C4-2B (cell line): Measurements from ENCODE around the gene CLTCL1.

Experiments
- H3K27ac ChIP-seq: fragments of 450-650 bp; 2 replicates; pipeline ENCODE4 v1.5.1; 2017
- CTCF ChIP-seq: fragments of 450-650 bp; conservative IDR thresholded peaks from 2 replicates; pipeline ENCODE4 v1.5.1; 2017; ENCODE audit warnings: mild to moderate bottlenecking
- ZFX ChIP-seq: fragments of 450-650 bp; IDR thresholded peaks from 2 replicates; pipeline ENCODE4 v1.6.1; 2017

CLTCL1 gene

DNA sequence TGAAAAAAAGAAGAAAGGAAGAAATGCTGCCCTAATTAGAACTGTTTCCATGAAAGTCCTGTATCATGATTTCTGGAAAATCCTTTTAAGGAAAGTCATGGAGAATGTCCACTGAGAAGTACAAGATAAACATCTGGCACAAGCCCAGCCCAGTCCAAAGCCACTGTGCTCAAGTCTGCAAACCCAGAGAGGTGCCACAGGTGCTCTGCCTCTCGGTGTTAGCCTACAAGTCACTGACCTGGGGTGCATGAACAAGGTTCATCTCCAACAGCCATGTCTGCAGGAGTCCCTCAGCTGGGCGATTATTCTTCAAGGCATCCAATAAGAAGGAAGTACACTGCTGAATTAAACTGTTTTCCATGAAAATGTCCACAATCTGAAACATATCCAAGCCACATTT lies 61.9 kb downstream of the CLTCL1 start:
- no peak overlapping the region for H3K27ac ChIP-seq
- TF ChIP-seq CTCF, result no peak
- no peak for TF ChIP-seq ZFX

GRCh38 chr22:19228179-19228578 lies 63.3 kb downstream of the CLTCL1 start:
- no peak for TF ChIP-seq CTCF

DNA sequence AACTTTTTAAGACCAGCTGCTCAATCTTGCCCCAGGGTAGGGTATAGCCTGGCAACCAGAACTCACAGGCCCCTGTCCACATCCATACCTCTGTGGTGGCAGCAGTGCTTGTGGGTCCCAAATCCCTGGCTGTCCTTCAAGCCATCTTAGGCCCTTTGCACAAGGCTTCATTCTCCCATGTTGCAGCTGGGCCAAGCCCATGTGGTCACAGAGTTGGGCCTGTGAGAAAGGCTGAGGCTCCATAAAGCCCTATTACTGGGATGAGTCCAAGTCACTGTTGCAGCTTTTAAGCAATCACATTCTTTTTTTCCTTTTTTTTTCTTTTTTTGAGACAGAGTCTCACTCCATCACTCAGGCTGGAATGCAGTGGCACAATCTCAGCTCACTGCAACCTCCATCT lies 65.1 kb downstream of the CLTCL1 start:
- H3K27ac ChIP-seq, result no peak overlapping the region
- TF ChIP-seq CTCF (no peak), ZFX (no peak)

More at GRCh38 chr22:19228179-19228578, 63.3 kb downstream of the CLTCL1 start:
- H3K27ac ChIP-seq, result no peak overlapping the region

GRCh38 chr22:19225560-19225959 lies 66.0 kb downstream of the CLTCL1 start:
- no peak overlapping the region for H3K27ac ChIP-seq
- TF ChIP-seq CTCF, result no peak
- TF ChIP-seq ZFX, result no peak

DNA sequence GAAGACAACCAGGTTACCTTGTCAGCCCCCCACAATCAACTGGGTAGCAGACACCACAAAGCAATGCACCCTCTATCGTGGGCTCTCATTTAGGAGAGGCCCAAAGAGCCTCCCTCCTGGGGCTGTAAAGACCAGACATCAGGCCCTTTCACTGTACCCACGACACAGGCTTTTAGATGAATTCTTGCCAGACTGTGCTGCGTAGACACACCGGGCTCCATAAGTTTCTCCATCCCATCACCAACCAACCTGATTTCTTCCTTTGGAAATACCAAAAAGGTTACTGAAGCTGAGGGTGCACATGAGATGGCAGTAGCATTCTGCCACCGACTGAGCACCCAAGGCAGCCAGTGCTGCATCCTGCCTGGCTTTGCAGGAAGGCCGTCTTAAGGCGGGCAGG lies 66.5 kb downstream of the CLTCL1 start:
- no peak for TF ChIP-seq CTCF
- no peak overlapping the region for H3K27ac ChIP-seq

- TF ChIP-seq CTCF, result no peak
- no peak for TF ChIP-seq ZFX
- H3K27ac ChIP-seq, result no peak overlapping the region
These were observed 67.0 kb downstream of the CLTCL1 start for GRCh38 chr22:19224557-19224956.

DNA sequence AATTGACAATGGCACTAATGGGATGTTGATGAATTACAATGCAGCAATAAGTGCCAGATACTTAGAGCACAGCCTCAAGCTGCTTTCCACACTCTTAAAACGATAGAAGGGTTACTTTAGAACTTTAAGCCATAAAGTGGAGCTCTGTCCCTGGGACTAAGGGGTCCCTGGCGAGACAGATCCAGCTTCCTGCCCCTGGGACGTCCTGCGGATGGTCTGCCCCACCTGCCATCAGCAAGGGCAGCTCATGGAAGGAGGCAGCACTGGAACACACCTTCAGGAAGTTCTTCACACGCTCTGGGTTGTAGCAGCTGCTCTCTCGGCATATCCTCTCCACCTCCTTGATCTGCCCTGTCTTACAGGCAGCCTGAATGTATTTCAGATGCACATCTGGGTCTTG lies 67.9 kb downstream of the CLTCL1 start:
- TF ChIP-seq CTCF, result no peak
- no peak overlapping the region for H3K27ac ChIP-seq

GRCh38 chr22:19223110-19223509 lies 68.4 kb downstream of the CLTCL1 start:
- H3K27ac ChIP-seq, result no peak overlapping the region
- TF ChIP-seq ZFX, result no peak
- TF ChIP-seq CTCF, result no peak
